COR-L47 (cell line): Measurements from ENCODE around the gene ANKRD62.
"Not testable (repeated sequence)": the region's sequence is repeated elsewhere in the genome, so short reads cannot be mapped to it uniquely, and the experiment has no call there.

ENCODE experiments used
- DNase-seq: peaks from one replicate; lab custom pipeline; 2025; lab: John Stamatoyannopoulos, UW

Gene ANKRD62

GRCh38 chr18:12066910-12067511, 26.6 kb upstream of the ANKRD62 start:
- no peak for DNase-seq

GRCh38 chr18:12067671-12068070, 26.0 kb upstream of the ANKRD62 start:
- DNase-seq = no peak

DNA sequence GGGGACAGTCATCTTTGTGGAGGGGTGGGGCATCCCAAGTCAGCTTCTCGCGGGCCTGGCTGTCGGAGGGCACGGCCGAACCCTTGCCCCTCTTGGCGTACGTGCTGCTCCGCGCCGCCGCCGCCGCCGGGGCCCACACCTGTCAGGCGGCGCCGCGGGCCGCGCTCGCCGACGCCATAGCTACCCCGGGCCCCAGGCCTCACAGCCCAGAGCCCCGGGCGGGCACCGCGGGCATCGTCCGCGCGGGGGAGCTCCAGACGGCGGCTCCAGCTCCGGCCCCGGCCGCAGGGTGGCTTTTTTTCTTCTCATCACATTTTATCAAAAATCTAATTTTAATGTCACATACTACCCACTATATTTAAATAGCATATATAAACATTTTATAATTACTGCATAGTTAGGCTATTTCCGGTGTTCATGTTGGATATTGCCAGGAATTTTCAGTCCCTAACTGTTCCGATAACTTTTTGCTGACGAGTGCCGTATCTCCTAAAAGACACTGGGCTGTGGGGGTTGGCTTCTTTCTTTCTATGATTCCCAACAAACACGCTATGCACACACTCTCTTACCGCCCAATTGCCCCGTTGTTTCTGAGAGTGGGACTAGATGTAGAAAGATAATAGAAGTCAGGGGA, 25.2 kb upstream of the ANKRD62 start:
- peak; percentile 8 for DNase-seq

DNA sequence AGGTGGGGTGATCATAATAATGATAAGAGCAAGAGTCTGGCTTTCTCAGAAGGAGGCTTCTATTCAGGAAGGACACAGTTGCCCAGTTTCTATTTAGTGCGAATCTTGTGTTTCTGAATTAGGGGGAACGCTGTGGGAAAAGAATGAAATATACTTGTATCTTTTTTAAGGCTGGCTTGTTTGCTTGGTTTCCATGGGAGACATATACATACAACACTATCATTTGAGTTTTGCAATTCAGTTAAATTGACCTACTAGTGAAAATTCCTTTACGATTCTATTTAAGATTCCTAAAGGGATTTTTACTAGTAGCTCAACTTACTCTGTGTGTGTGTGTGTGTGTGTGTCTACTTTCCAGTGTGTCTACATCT, 24.7 kb upstream of the ANKRD62 start:
- DNase-seq = no peak

DNA sequence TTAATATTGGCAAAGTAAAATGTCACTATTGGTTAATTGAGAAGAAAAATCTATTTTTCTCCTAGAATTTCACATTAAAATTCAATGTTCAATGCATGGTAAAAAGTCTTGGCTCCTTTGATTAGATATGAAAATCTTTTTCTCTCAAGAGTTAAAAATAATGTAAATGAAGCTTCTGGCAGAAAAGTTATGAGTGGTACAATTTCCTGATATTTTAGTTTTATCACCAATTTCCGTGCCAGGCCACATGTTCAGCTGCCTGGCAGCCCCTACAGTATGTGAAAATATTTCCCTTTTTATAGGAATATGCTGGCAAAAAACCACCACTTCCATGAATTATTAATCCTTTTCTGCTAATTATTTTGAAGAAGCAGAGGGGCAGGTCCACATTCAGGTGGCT, 22.6 kb upstream of the ANKRD62 start:
- not testable (repeated sequence) for DNase-seq

DNA sequence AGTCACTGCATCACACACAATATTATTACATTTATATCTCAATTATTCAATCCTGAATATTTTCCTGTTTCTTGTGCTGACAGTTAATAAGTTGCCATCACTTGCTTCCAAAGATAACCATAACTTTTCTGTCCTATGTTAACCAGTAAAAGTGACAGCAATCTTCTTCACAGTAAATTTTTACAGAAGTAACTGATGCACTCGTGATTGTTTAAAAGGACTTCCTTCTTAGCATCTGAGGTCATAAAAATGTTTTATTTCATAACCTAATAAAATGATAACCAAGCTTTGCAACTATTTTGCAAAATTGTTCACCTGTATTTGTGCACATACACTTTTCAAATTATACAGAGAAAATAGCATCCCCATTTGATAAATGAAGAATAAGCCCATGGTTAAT, 20.6 kb upstream of the ANKRD62 start:
- no peak for DNase-seq

- DNase-seq = no peak
These were observed 18.9 kb upstream of the ANKRD62 start for GRCh38 chr18:12074736-12075135.

DNA sequence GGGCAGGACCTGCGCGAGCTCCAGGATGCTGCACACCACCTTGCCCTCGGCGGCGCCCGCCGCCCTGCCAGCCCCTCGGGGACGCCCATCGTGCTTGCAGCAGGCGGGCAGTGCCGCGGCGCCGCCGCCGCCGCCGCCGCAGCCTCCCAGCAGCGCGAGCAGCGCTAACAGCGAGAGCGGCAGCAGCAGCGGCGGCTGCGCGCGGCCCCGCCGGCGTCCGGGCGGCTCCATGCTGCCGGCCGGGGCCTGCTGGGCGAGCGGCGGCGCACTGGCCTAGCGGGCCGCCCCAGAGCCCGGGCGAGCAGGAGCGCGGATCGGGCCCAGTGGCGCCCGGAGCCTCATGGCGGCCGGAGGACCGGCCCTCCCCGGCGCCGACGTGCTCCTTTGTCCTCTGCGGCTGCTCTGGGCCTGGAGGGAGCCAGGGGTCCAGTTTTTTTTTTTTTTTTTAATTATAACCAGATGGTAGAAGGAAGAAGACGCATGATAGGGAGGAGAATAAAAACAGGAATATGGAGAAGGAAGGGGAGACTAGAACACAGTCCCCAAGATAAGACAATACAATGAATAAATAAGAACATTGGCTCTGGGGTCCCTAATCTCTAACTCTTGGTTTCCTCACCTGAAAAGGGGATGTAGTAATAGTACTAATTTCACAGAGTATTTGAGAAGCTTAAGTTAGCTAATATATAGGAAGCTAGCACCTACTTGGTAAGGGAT, 17.1 kb upstream of the ANKRD62 start:
- DNase-seq = peak; percentile 39

- DNase-seq = not testable (repeated sequence)
These were observed 15.6 kb upstream of the ANKRD62 start for GRCh38 chr18:12077994-12078393.

DNA sequence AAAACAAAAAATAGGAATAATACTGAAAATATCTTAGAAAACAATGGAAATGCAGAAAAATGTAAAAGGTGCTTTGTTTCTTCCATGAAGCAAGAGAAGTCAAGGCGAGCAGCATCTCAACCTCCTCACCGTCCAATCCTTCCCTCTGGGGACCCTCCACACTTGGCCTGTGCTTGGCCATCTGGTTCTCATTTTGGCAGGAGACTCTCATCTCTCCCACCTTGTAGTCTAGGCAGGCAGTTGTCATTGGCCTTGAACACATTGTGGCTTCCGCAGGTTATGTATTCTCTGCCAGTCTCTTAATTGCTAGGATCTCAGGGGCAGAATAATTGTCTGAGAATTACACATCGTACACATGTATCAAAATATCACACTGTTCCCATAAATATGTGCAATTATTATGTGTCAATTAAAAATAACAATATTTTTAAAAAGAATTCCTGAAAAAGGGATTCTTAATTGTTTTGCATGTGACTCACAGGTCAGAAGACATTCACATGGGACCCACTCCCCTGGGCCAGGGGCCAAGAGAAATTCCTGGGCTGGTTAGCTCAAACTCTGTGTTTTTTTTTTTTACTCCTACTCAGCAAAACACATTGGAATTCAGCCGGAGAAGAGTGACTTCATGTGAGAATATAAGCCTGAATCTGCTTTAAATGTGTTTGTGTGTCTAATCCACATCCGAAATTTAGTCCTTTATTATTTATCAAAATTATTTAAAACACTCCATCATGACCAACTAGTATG, 14.0 kb upstream of the ANKRD62 start:
- DNase-seq = no peak

DNA sequence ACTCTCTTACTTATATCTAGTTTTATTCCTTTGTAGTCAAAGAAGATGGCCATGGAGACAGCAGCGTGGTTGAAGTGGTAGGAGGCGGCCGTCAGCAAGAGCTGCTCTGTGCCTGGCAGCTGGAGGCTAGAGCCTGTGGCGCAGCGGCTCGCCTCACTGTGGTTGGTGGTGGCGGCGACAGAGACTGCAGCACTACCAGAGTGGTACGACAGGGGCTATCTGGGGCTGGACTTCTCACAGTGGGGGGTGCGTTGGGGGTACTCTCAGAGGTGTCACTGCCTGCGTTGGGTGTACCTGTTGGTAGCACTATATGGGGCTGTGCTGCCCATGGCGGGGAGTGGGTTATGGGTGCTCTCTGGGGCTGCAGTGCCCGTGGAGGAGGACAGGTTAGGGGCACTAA, 8.5 kb upstream of the ANKRD62 start:
- no peak for DNase-seq

DNA sequence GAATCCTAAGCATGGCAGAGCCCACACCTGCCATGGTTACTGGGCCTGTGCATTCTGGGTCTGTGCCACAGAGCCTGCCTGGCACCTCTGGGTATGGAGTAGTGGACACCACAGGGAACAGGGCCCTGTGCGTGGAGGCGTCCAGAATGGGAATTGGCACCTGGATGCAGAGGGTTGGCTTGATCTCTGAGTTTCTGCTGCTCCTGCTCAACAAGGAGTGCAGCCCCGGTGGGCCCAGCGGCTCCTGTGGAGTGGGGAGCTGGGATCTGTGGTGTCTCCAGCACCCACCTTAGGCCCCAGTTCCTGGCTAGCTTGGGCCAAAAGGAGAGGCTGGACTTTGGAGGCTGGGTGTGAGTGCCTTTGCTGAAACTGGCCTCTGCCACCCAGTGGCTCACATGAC, 7.9 kb upstream of the ANKRD62 start:
- no peak for DNase-seq

GRCh38 chr18:12086249-12086648, 7.4 kb upstream of the ANKRD62 start:
- DNase-seq = no peak

DNA sequence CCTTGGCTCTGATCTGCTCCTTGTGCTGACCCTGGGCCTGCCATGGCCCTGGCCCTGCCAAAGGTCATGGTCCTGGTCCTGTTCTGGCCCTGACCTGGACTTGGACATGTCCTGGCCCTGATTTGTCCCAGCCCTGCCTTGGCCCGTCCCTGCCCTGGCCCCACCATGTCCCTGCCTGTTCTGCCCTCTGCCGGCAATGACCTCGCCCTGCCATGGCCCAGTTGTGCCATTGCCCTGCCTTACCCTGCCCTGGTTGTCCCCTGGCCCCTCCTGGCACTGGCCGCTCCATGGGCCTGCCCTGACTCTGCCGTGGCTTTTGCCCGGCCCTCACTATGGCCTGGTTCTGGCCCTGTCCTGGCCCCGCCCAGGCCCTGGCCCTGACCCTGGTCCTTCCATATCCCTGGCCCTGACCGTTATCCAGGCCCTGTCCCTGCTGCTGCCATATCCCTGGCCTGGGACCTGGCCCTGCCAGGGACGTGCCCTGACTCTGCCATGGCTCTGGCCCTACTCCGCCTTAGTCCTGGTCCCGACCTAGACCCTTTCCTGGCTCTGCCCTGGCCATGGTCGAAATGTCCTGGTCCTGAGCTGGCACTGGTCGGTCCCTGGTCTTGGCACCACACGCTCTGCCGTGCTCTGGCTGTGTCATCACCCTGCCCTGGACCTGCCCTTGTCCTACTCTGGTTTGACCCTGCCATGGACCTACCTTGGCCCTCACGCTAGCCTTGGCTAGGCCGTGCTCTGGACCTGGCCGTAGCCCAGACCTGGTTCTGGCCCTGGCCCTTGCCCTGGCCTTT, 6.8 kb upstream of the ANKRD62 start:
- DNase-seq = no peak

DNA sequence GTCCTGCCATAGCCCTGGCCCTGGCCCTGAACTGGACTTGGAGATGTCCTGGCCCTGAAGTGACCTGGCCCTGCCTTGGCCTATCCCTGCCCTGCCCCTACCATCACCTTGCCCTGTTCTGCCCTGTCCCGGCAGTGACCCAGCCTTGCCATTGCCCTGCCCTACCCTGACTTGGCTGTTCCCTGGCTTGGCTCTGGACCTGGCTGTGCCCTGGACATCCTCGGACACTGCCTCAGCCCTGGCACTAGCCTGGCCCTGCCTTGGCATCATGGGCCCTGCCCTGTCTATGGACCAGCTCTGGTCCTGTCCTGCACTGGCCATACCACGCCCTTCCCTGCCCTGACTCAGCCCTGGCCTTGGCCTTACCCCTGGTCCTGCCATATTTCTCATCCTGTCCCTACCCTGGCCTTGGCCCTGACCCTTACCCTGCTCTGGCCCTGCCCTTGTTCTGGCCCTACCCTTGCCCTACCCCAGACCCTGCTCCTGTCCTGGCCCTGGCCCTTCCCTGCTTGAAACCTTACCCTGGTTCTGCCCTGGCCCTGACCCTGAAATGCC, 6.1 kb upstream of the ANKRD62 start:
- DNase-seq = no peak

DNA sequence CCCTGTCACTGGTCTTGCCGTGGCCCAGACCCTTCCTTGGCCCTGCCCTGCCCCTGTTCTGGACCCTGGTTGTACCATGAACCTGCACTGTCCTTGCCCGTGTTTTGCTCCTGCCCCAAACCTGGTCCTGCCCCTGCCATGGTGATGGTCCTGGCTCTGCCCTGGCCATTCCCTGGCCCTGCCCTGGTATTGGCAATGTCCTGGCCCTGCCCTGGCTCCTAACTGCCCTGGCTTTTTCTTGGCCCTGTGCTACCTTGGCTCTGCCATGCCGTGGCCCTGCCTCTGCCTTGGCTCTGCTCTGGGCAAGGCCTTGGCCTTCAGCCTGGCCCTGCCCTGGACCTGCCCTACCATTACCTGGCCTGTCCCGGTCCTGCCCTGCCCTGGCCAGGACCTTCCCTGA, 5.5 kb upstream of the ANKRD62 start:
- DNase-seq = no peak

GRCh38 chr18:12088731-12089375, 4.8 kb upstream of the ANKRD62 start:
- no peak for DNase-seq

- DNase-seq = no peak
These were observed 2.0 kb upstream of the ANKRD62 start for GRCh38 chr18:12091538-12092141.

GRCh38 chr18:12092398-12093229, 1.0 kb upstream of the ANKRD62 start:
- DNase-seq = peak; percentile 44

- DNase-seq = no peak
These were observed 4.7 kb downstream of the ANKRD62 start for GRCh38 chr18:12098374-12098773.
